H9 (cell line): ENCODE measurements around the gene ZKSCAN5. TPM values are rescaled to one million over a fixed set of nuclear protein-coding genes. Genes with fewer than 3 reads are reported as not detected.

Source experiments
- DNase-seq: peaks from one replicate; pipeline ENCODE4 v3.0.0-alpha.2; 2017
- H2AFZ ChIP-seq: one replicate; pipeline ENCODE4 v1.6.1; 2013; ENCODE audit warnings: mild to moderate bottlenecking, low read length, control low read depth, moderate library complexity
- H2AK5ac ChIP-seq: 2 replicates; pipeline ENCODE4 v1.6.1; 2013; ENCODE audit warnings: low read length, control low read depth, mixed read lengths; ENCODE audit not compliant: insufficient read length
- H2BK120ac ChIP-seq: one replicate; pipeline ENCODE4 v1.6.1; 2013; ENCODE audit warnings: low read depth, mild to moderate bottlenecking, low read length, control low read depth, inconsistent platforms; ENCODE audit not compliant: poor library complexity, severe bottlenecking
- H2BK12ac ChIP-seq: 2 replicates; pipeline ENCODE4 v1.6.1; 2013; ENCODE audit warnings: low read length, control low read depth, mixed read lengths, low read depth; ENCODE audit not compliant: insufficient read length
- H2BK15ac ChIP-seq: 2 replicates; pipeline ENCODE4 v1.6.1; 2013; ENCODE audit warnings: low read depth, low read length, control low read depth
- H2BK20ac ChIP-seq: one replicate; pipeline ENCODE4 v1.6.1; 2013; ENCODE audit warnings: low read depth, mild to moderate bottlenecking, low read length, control low read depth, inconsistent platforms; ENCODE audit not compliant: poor library complexity, severe bottlenecking
- H2BK5ac ChIP-seq: 2 replicates; pipeline ENCODE4 v1.6.1; 2013; ENCODE audit warnings: low read length, control low read depth, mixed read lengths; ENCODE audit not compliant: insufficient read length
- H3K14ac ChIP-seq: 2 replicates; pipeline ENCODE4 v1.6.1; 2013; ENCODE audit warnings: low read length, control low read depth; ENCODE audit not compliant: insufficient read depth
- H3K18ac ChIP-seq: 2 replicates; pipeline ENCODE4 v1.6.1; 2013; ENCODE audit warnings: low read depth, mild to moderate bottlenecking, mixed read lengths, low read length, control low read depth; ENCODE audit not compliant: insufficient read length
- H3K23ac ChIP-seq: 2 replicates; pipeline ENCODE4 v1.6.1; 2013; ENCODE audit warnings: low read length, control low read depth, mixed read lengths, low read depth; ENCODE audit not compliant: insufficient read length
- H3K23me2 ChIP-seq: 2 replicates; pipeline ENCODE4 v1.6.1; 2013; ENCODE audit warnings: low read depth, mild to moderate bottlenecking, mixed read lengths, low read length, control low read depth; ENCODE audit not compliant: insufficient read length, poor library complexity, severe bottlenecking
- H3K27ac ChIP-seq: 2 replicates; pipeline ENCODE4 v1.5.1; 2013; ENCODE audit warnings: low read length, control low read depth, mixed read lengths, low read depth; ENCODE audit not compliant: insufficient read length
- H3K27me3 ChIP-seq: 2 replicates; pipeline ENCODE4 v1.6.1; 2013; ENCODE audit warnings: low read length, control low read depth, inconsistent platforms; ENCODE audit not compliant: insufficient read depth
- H3K4ac ChIP-seq: 2 replicates; pipeline ENCODE4 v1.6.1; 2013; ENCODE audit warnings: low read depth, mild to moderate bottlenecking, control low read depth, inconsistent platforms, low read length, moderate library complexity
- H3K4me1 ChIP-seq: 2 replicates; pipeline ENCODE4 v1.6.1; 2013; ENCODE audit warnings: low read length, control low read depth, inconsistent platforms; ENCODE audit not compliant: insufficient read depth
- H3K4me2 ChIP-seq: 2 replicates; pipeline ENCODE4 v1.6.1; 2013; ENCODE audit warnings: low read length, control low read depth, mixed read lengths; ENCODE audit not compliant: insufficient read length, insufficient read depth
- H3K56ac ChIP-seq: 2 replicates; pipeline ENCODE4 v1.6.1; 2013; ENCODE audit warnings: low read depth, mild to moderate bottlenecking, mixed read lengths, low read length, control low read depth; ENCODE audit not compliant: insufficient read length
- H3K79me1 ChIP-seq: 2 replicates; pipeline ENCODE4 v1.6.1; 2013; ENCODE audit warnings: low read depth, mild to moderate bottlenecking, moderate library complexity, low read length, control low read depth, inconsistent platforms; ENCODE audit not compliant: insufficient read depth, poor library complexity, severe bottlenecking
- H3K79me2 ChIP-seq: 2 replicates; pipeline ENCODE4 v1.6.1; 2013; ENCODE audit warnings: low read length, control low read depth, inconsistent platforms; ENCODE audit not compliant: insufficient read depth
- H3K9ac ChIP-seq: 2 replicates; pipeline ENCODE4 v1.6.1; 2013; ENCODE audit warnings: low read length, control low read depth, mixed read lengths; ENCODE audit not compliant: insufficient read length; ENCODE audit errors: extremely low read depth
- H3K9me3 ChIP-seq: one replicate; pipeline ENCODE4 v1.6.1; 2013; ENCODE audit warnings: low read depth, low read length, inconsistent platforms; ENCODE audit not compliant: control insufficient read depth
- H3T11ph ChIP-seq: one replicate; pipeline ENCODE4 v1.6.1; 2013; ENCODE audit warnings: mild to moderate bottlenecking, low read length, control low read depth, inconsistent platforms
- H4K20me1 ChIP-seq: one replicate; pipeline ENCODE4 v1.6.1; 2013; ENCODE audit not compliant: control insufficient read depth, insufficient read length, insufficient read depth
- H4K5ac ChIP-seq: 2 replicates; pipeline ENCODE4 v1.6.1; 2013; ENCODE audit warnings: low read depth, mild to moderate bottlenecking, mixed read lengths, low read length, control low read depth; ENCODE audit not compliant: insufficient read length
- H4K8ac ChIP-seq: replicated peaks from 2 replicates; pipeline ENCODE4 v1.6.1; 2013; ENCODE audit warnings: low read length, control low read depth, mixed read lengths, low read depth; ENCODE audit not compliant: insufficient read length
- H4K91ac ChIP-seq: 2 replicates; pipeline ENCODE4 v1.6.1; 2013; ENCODE audit warnings: low read depth, mild to moderate bottlenecking, moderate library complexity, mixed read lengths, low read length, control low read depth; ENCODE audit not compliant: insufficient read length
- H3K27ac Mint-ChIP-seq, 3 experiments: 2 replicates in 2 of 3; 3 replicates in 1 of 3; pipeline ENCODE4 v1.8.0; 2020 to 2021; ENCODE audit warnings: mixed read lengths in 3 of 3, mild to moderate bottlenecking in 1 of 3, moderate library complexity in 1 of 3
- H3K27me3 Mint-ChIP-seq: 2 replicates; pipeline ENCODE4 v1.8.0; 2021; ENCODE audit warnings: low read depth, mild to moderate bottlenecking, moderate library complexity, mixed read lengths
- H3K36me3 Mint-ChIP-seq, 3 experiments: 2 replicates in 2 of 3; 3 replicates in 1 of 3; pipeline ENCODE4 v1.8.0; 2020 to 2021; ENCODE audit warnings: low read depth in 3 of 3, mixed read lengths in 3 of 3; ENCODE audit not compliant: insufficient read depth in 1 of 3
- H3K4me1 Mint-ChIP-seq, 2 experiments: 2 replicates each; pipeline ENCODE4 v1.8.0; 2020; ENCODE audit warnings: mixed read lengths in 2 of 2
- H3K4me3 Mint-ChIP-seq, 2 experiments: 2 replicates in 1 of 2; 3 replicates in 1 of 2; pipeline ENCODE4 v1.8.0; 2020 to 2021; ENCODE audit warnings: mild to moderate bottlenecking in 2 of 2, mixed read lengths in 2 of 2, moderate library complexity in 1 of 2
- H3K9me3 Mint-ChIP-seq, 2 experiments: 2 replicates in 1 of 2; 3 replicates in 1 of 2; pipeline ENCODE4 v1.8.0; 2020; ENCODE audit warnings: mild to moderate bottlenecking in 2 of 2, mixed read lengths in 2 of 2, moderate library complexity in 1 of 2
- CTCF ChIP-seq: fragments of 200-600 bp; sonication (generic); conservative IDR thresholded peaks from 3 replicates; pipeline ENCODE4 v1.8.0; 2021; ENCODE audit warnings: antibody characterized with exemption, mild to moderate bottlenecking
- WGBS: extraction: QIAGEN DNeasy Blood & Tissue Kit; methylation state at CpG from one replicate; pipeline ENCODE4 v1.1.7; 2013; ENCODE audit warnings: missing lambda C conversion rate, low lambda C conversion rate, mixed read lengths; ENCODE audit not compliant: insufficient read length; ENCODE audit errors: extremely low coverage; 5-methylcytosine and 5-hydroxymethylcytosine counted together
- total RNA-seq: library from RNA; stranded (reverse); gene quantifications from 2 replicates; pipeline ENCODE4 v1.2.1, GENCODE V29; 2021

ZKSCAN5 gene
- total RNA-seq, 1 experiment from 2014 or later = 16.6 TPM

- H3K4me1 ChIP-seq = no peaks in the 10 kb centered on the region
- H3K4me1 Mint-ChIP-seq = no peaks in the 10 kb centered on the region
- H2BK5ac ChIP-seq = no peak overlapping the region
- no peaks in the 10 kb centered on the region for H3K23me2 ChIP-seq
- no peak overlapping the region for H3K27ac Mint-ChIP-seq
- no peak overlapping the region for H2AK5ac ChIP-seq
- peaks cover 7% of the 10 kb centered on the region for H3K27me3 Mint-ChIP-seq
- no peaks in the 10 kb centered on the region for H4K20me1 ChIP-seq
- H3K4me3 Mint-ChIP-seq = no peak overlapping the region
- no peak overlapping the region for H3K18ac ChIP-seq
- H3K36me3 Mint-ChIP-seq = peaks cover 73 to 75% (median 75%) of the 10 kb centered on the region in 3 experiments
- no peak overlapping the region for H3K4me2 ChIP-seq
- H3K9me3 ChIP-seq = peaks cover 55% of the 10 kb centered on the region
- H3K27me3 ChIP-seq = no peaks in the 10 kb centered on the region
- no peak overlapping the region for H2BK12ac ChIP-seq
- no peaks in the 10 kb centered on the region for H3K79me1 ChIP-seq
- no peak overlapping the region for H3K4ac ChIP-seq
- no peak overlapping the region for H3K56ac ChIP-seq
- H3K9ac ChIP-seq = no peak overlapping the region
- H2AFZ ChIP-seq = no peak overlapping the region
- no peak for TF ChIP-seq CTCF
- no peak overlapping the region for H4K5ac ChIP-seq
- H2BK120ac ChIP-seq = no peak overlapping the region
- no peaks in the 10 kb centered on the region for H3K79me2 ChIP-seq
- no peak for DNase-seq
- H2BK15ac ChIP-seq = no peak overlapping the region
- no peak overlapping the region for H3K14ac ChIP-seq
- peaks cover 69 to 77% of the 10 kb centered on the region in 2 experiments for H3K9me3 Mint-ChIP-seq
- H4K8ac ChIP-seq = no peak overlapping the region
- no CpG with 5 or more reads among the region's 12 CpGs for WGBS
- H3T11ph ChIP-seq = no peak overlapping the region
- no peak overlapping the region for H2BK20ac ChIP-seq
- H4K91ac ChIP-seq = no peak overlapping the region
- no peak overlapping the region for H3K27ac ChIP-seq
- no peak overlapping the region for H3K23ac ChIP-seq
Observed at GRCh38 chr7:99531354-99531765, 26.9 kb downstream of the ZKSCAN5 start.
